HEK293T (cell line): ENCODE data around the gene SCRN1.
A peak's percentile ranks its signal among the peaks of the same experiment; 100 is the strongest.

Experiments used
- CTCF ChIA-PET: fragments of 350-600 bp; formaldehyde crosslinking; extraction: SDS; loops from one replicate; lab custom pipeline; 2021; ENCODE audit warnings: antibody characterized with exemption, inconsistent platforms; lab: Yijun Ruan, JAX
- POLR2A ChIA-PET: fragments of 350-600 bp; formaldehyde crosslinking; extraction: SDS; loops from one replicate; lab custom pipeline; 2020; ENCODE audit warnings: antibody characterized with exemption, inconsistent platforms; lab: Yijun Ruan, JAX
- DNase-seq: peaks from one replicate; pipeline ENCODE4 v3.0.0; 2012; ENCODE audit warnings: mixed read lengths; ENCODE audit errors: extremely low spot score
- ARNT ChIP-seq: fragments of 450-650 bp; IDR thresholded peaks from 2 replicates; pipeline ENCODE4 v1.6.1; 2017; ENCODE audit warnings: mild to moderate bottlenecking
- BHLHE40 ChIP-seq: fragments of 450-650 bp; IDR thresholded peaks from 2 replicates; pipeline ENCODE4 v1.6.1; 2016; ENCODE audit warnings: mild to moderate bottlenecking, moderate library complexity, borderline replicate concordance
- CTBP1 ChIP-seq: fragments of 450-650 bp; IDR thresholded peaks from 2 replicates; pipeline ENCODE4 v1.6.1; 2016; ENCODE audit warnings: borderline replicate concordance
- ELF4 ChIP-seq: fragments of 450-650 bp; IDR thresholded peaks from 2 replicates; pipeline ENCODE4 v1.6.1; 2017; ENCODE audit warnings: antibody characterized with exemption
- FOXA1 ChIP-seq: fragments of 450-650 bp; IDR thresholded peaks from 2 replicates; pipeline ENCODE4 v1.6.1; 2016; ENCODE audit warnings: mild to moderate bottlenecking
- FOXK2 ChIP-seq: fragments of 450-650 bp; IDR thresholded peaks from 2 replicates; pipeline ENCODE4 v1.6.1; 2016; ENCODE audit warnings: mild to moderate bottlenecking
- FOXM1 ChIP-seq: fragments of 450-650 bp; IDR thresholded peaks from 2 replicates; pipeline ENCODE4 v1.6.1; 2017; ENCODE audit warnings: mild to moderate bottlenecking, borderline replicate concordance
- HDGF ChIP-seq: fragments of 450-650 bp; IDR thresholded peaks from 2 replicates; pipeline ENCODE4 v1.6.1; 2017; ENCODE audit warnings: antibody characterized with exemption, borderline replicate concordance
- L3MBTL2 ChIP-seq: fragments of 450-650 bp; conservative IDR thresholded peaks from 2 replicates; pipeline ENCODE4 v1.6.1; 2016; ENCODE audit warnings: mild to moderate bottlenecking
- LEF1 ChIP-seq: fragments of 450-650 bp; IDR thresholded peaks from 2 replicates; pipeline ENCODE4 v1.6.1; 2017; ENCODE audit warnings: mild to moderate bottlenecking, borderline replicate concordance
- NFRKB ChIP-seq: fragments of 450-650 bp; IDR thresholded peaks from 2 replicates; pipeline ENCODE4 v1.6.1; 2016; ENCODE audit warnings: mild to moderate bottlenecking, moderate library complexity
- SP1 ChIP-seq: fragments of 450-650 bp; IDR thresholded peaks from 2 replicates; pipeline ENCODE4 v1.6.1; 2017
- SUZ12 ChIP-seq: fragments of 450-650 bp; IDR thresholded peaks from 2 replicates; pipeline ENCODE4 v1.6.1; 2016; ENCODE audit warnings: mild to moderate bottlenecking
- TARDBP ChIP-seq: fragments of 450-650 bp; IDR thresholded peaks from 2 replicates; pipeline ENCODE4 v1.6.1; 2016
- ZNF384 ChIP-seq: fragments of 450-650 bp; IDR thresholded peaks from 2 replicates; pipeline ENCODE4 v1.6.1; 2016
- TF ChIP-seq, protein P1 (sequence below): fragments of 450-650 bp; IDR thresholded peaks from 2 replicates; pipeline ENCODE4 v1.6.1; 2016

The SCRN1 gene

DNA sequence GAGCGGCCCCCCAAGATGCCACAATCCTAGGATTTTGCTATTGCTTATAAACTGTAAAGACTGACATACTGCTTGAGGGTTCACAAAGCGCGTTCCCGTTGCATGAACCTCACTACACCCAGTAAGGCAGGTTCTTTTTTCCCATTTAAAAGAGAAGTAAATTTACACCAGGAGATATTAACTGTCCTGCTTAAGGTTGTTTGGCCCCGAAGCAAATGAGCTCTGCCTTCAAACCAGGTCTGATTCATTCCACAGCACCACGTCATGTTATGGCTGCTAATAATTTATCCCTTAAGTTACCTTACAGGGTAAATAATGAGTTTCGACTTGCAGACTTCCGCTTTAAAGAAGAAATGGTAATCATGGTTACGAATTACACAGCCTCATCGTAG, 37.5 kb upstream of the SCRN1 start:
- TF ChIP-seq SUZ12 (no peak), TARDBP (no peak), FOXK2 (no peak), NFRKB (no peak), BHLHE40 (no peak), ZNF384 (no peak)
- ChIA-PET POLR2A (interaction anchor here (0.7 to 1.4 kb wide), 2 partner anchors 38 to 39 kb away, joined by 4 to 6 read pairs; partner anchors contain the start of gene SCRN1), CTCF (no interaction called here)
- DNase-seq: peak; percentile 8

- POLR2A ChIA-PET: no interaction called here
- CTCF ChIA-PET: no interaction called here
Measured at GRCh38 chr7:30026229-30027064, 36.8 kb upstream of the SCRN1 start, which contains the start of gene FKBP14. Gene FKBP14 (minus strand): TSS chr7:30026702. CDS start chr7:30026508, 194 bp downstream.

GRCh38 chr7:30023524-30023923, 33.9 kb upstream of the SCRN1 start:
- DNase-seq: no peak
- ChIA-PET CTCF (no interaction called here), POLR2A (no interaction called here)
- TF ChIP-seq NFRKB (no peak), FOXA1 (no peak), L3MBTL2 (no peak), TARDBP (no peak), HDGF (no peak), ARNT (no peak), SUZ12 (no peak), CTBP1 (no peak), FOXK2 (no peak), ZNF384 (no peak), SP1 (no peak), BHLHE40 (no peak), ELF4 (no peak), LEF1 (no peak), FOXM1 (no peak)
- TF ChIP-seq, protein P1, sequence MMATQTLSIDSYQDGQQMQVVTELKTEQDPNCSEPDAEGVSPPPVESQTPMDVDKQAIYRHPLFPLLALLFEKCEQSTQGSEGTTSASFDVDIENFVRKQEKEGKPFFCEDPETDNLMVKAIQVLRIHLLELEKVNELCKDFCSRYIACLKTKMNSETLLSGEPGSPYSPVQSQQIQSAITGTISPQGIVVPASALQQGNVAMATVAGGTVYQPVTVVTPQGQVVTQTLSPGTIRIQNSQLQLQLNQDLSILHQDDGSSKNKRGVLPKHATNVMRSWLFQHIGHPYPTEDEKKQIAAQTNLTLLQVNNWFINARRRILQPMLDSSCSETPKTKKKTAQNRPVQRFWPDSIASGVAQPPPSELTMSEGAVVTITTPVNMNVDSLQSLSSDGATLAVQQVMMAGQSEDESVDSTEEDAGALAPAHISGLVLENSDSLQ: no peak

More at GRCh38 chr7:30026229-30027064, 36.8 kb upstream of the SCRN1 start, which contains the start of gene FKBP14:
- TF ChIP-seq L3MBTL2: peak; percentile 34; the same call in 1 of the 2 replicates
- no peak for TF ChIP-seq ARNT
- no peak; the same call in 1 of the 2 replicates for TF ChIP-seq ELF4
- TF ChIP-seq FOXA1: no peak
- no peak for TF ChIP-seq FOXK2
- no peak for TF ChIP-seq SP1
- TF ChIP-seq SUZ12: no peak
- TF ChIP-seq, protein P1: peak; percentile 100
- TF ChIP-seq LEF1: no peak
- no peak for TF ChIP-seq TARDBP
- peak; percentile 97 for TF ChIP-seq FOXM1
- TF ChIP-seq BHLHE40: no peak
- TF ChIP-seq ZNF384: no peak
- no peak for TF ChIP-seq NFRKB
- TF ChIP-seq CTBP1: peak; percentile 53; the same call in 1 of the 2 replicates
- no peak for TF ChIP-seq HDGF
- peak; percentile 93 for DNase-seq

GRCh38 chr7:30022991-30023390, 33.4 kb upstream of the SCRN1 start:
- DNase-seq: no peak
- ChIA-PET CTCF (interaction anchor here (0.7 kb wide), 1 partner anchor 17 kb away, joined by 6 read pairs; no protein-coding TSS in a partner anchor), POLR2A (no interaction called here)
- TF ChIP-seq SUZ12: no peak
- no peak for TF ChIP-seq L3MBTL2
- no peak for TF ChIP-seq BHLHE40
- no peak for TF ChIP-seq FOXM1
- TF ChIP-seq ARNT: no peak
- no peak for TF ChIP-seq FOXK2
- no peak for TF ChIP-seq TARDBP
- TF ChIP-seq HDGF: no peak
- TF ChIP-seq NFRKB: no peak
- TF ChIP-seq, protein P1: no peak
- no peak for TF ChIP-seq LEF1
- no peak for TF ChIP-seq FOXA1

DNA sequence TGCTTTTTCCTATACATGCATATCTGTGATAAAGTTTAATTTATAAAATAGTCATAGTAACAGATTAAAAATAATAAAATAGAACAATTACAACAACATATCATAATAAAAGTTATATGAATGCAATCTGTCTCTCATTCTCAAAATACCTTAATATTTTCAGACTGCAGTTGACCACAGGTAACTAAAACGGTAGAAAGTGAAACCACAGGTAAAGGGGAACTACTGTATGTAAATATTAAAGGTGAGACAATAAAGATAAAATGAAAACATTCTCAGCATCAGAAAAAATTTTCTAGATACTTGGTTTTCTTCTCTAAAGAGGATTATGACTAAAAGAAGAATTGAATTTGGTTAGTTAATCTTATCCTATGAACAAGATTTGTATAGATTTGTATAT, 30.9 kb upstream of the SCRN1 start:
- ChIA-PET POLR2A (no interaction called here), CTCF (no interaction called here)
- TF ChIP-seq ARNT (no peak), SP1 (no peak), NFRKB (no peak)
- DNase-seq: no peak

DNA sequence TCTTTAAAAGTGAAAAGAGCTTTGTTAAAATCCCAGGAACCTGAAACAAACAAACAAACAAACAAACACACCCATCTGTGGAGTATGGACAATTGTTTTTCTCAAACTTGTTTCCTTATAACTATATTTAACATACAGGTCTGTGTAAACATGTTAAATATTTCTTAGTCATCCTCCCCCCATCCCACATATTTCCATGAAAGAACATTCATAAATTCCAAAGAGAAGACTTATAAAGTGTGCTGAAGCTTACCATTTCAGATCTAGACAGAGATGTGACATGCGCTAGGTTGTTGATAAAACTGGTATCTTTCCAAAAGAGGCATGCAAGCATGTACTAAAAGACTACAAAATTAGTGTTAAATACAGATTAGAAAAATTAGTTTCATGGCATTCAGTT, 30.4 kb upstream of the SCRN1 start:
- no peak for DNase-seq
- ChIA-PET POLR2A (no interaction called here), CTCF (no interaction called here)
- no peak for TF ChIP-seq CTBP1
- no peak for TF ChIP-seq TARDBP
- no peak for TF ChIP-seq SUZ12
